AG09319 (cell line): Measurements from ENCODE around the gene CCR9.

Source experiments
- DNase-seq: peaks from one replicate; pipeline ENCODE4 v3.0.0-alpha.2; 2010; ENCODE audit warnings: low read depth; ENCODE audit errors: extremely low read depth
- CTCF ChIP-seq: IDR thresholded peaks from 2 replicates; pipeline ENCODE4 v1.5.1; 2011; ENCODE audit warnings: low read depth, mild to moderate bottlenecking, inconsistent platforms, low read length, moderate library complexity

Gene CCR9

GRCh38 chr3:45884368-45885201 is 1.8 kb upstream of the CCR9 start:
- TF ChIP-seq CTCF = no peak
- DNase-seq = no peak

- no peak for TF ChIP-seq CTCF
These were observed 942 bp downstream of the CCR9 start for GRCh38 chr3:45887285-45887684.

GRCh38 chr3:45887759-45888511 is 1.6 kb downstream of the CCR9 start:
- no peak for DNase-seq
- TF ChIP-seq CTCF = no peak

More at GRCh38 chr3:45887285-45887684, 942 bp downstream of the CCR9 start:
- DNase-seq = no peak

GRCh38 chr3:45889337-45889736 is 3.0 kb downstream of the CCR9 start:
- no peak for TF ChIP-seq CTCF
- DNase-seq = no peak

- DNase-seq = no peak
- no peak for TF ChIP-seq CTCF
These were observed 4.1 kb downstream of the CCR9 start for GRCh38 chr3:45890405-45890804.

- TF ChIP-seq CTCF = no peak
- no peak for DNase-seq
These were observed 5.8 kb downstream of the CCR9 start for GRCh38 chr3:45892161-45892560.

GRCh38 chr3:45894015-45894414 is 7.7 kb downstream of the CCR9 start:
- TF ChIP-seq CTCF = no peak
- DNase-seq = no peak
